GM19438 (cell line): ENCODE results near the gene VPS13A.
"Not testable (repeated sequence)": the region's sequence is repeated elsewhere in the genome, so short reads cannot be mapped to it uniquely, and the experiment has no call there.

Experiments used
- ATAC-seq: cut with Tn5 transposase; IDR thresholded peaks from one replicate; pipeline ENCODE4 v1.9.1; 2021; ENCODE audit warnings: low read depth; ENCODE audit not compliant: unreplicated experiment

The VPS13A gene

DNA sequence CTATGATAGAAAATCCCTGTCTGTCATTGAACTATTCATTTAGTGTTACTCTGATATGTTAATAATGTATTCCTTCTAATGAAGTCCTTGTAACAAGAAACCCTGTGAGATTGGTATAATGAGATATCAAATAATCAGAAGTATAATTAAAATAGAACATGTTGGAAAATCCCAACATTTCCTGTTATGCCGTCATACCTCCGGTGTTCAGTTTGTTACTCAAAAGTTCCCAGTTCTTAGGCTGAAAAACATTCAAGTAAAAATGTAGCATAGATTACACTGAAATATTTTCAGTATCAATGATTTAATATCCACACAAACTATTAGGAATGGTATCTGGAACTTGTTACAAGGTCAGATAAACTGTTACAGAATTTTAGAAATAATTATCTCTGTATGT, 243.3 kb downstream of the VPS13A start:
- no peak for ATAC-seq

DNA sequence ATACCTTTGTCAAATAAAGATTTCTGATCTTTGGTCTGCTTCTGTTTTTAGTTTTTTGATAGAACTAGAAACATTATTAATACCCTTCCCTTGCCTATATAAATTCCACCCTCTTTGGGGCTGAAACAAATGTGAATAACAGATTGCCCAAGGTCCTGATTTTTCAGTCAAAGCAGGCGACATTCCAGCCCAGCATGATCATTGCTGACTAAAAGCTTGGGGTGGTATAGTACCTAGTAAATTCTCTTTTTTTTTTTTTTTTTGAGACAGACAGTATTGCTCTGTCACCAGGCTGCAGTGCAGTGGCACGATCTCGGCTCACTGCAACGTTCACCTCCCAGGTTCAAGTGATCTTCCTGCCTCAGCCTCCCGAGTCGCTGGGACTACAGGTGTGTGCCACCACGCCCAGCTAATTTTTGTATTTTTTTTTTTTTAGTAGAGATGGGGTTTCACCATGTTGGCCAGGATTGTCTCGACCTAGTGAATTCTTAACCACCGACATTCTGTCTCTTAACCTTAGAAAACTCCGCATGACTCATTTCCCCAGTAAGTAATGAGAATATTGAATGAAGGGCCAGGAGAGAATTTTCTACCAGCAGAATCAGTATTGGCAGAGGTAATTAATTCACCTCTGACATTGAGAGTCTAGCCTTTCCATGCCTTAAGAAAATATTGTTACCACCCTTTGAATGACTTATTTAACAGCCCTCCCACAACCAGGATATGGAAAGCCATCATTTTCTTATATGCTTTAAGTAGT, 244.4 kb downstream of the VPS13A start:
- ATAC-seq = no peak

DNA sequence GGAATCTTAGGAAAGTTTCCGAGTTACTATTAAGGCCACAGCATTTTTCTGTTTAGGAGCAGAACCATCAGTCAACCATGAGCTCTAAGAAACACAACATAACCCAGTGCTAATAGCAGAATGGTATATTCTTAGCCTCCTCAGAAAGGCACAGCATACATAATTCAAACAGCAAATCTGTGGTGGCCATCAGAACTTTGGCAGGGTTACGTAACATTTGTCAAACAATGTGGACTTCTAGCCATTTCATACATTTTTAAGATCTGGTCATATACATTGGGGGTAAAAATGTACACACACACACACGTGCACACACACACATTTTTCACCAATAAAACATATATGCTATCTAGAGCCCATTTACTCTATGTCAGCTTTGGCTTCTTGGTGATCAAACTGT, 245.6 kb downstream of the VPS13A start:
- no peak for ATAC-seq

DNA sequence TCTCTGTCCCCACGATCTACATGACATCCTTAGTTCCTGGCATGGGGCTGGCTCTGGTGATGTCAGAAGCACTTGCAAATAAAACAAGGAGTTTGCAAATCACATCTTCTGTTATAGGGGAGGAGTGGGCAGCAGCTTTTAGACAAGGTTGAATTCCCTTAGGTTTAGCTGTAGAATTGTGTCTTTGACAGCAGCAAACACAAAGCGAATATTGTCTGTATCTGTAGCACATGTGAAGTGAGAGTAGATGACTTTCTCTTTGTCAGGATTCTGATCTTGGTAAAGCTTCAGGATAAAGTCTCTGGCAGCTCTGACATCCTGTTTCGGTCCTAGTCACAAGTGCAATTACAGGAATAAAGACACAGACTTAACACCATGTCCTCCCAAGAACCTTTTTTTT, 246.5 kb downstream of the VPS13A start:
- ATAC-seq = no peak

DNA sequence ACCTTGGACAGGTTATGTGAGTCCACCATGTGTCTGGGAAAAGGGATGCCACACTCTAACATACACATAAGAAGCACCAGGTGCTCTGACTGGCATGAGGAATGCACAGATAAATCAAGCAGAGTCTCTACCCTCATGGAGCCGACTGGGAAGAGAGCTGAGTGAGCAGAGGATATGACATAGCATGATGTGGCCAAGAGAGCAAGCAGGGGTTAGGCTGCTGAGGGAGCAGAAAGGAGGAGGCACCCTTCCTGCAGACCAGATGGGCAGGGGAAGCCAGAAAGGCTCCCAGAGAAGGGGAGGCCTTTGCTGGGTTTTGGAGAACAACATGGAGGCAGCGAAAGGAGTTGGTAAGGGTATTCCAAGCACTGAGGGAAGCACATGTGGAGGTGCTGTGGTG, 247.7 kb downstream of the VPS13A start:
- ATAC-seq = no peak

DNA sequence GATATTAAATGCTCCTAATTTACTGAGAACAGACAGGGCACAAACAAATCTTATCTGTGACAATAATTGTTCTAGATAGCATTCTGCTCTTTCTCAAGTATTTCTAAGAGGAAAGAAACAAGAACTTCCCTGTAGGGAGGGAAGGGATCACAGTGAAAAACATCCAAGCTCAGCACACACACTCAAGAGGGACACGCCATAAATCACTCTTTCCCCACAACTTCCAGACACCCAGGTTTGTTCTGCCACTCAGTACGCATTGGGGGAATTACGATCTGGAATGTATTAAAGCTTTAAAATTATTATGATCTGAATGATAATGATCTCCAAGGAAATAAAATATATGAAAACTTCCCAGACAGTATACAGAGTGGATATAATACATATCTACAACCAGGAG, 249.4 kb downstream of the VPS13A start:
- ATAC-seq = no peak

DNA sequence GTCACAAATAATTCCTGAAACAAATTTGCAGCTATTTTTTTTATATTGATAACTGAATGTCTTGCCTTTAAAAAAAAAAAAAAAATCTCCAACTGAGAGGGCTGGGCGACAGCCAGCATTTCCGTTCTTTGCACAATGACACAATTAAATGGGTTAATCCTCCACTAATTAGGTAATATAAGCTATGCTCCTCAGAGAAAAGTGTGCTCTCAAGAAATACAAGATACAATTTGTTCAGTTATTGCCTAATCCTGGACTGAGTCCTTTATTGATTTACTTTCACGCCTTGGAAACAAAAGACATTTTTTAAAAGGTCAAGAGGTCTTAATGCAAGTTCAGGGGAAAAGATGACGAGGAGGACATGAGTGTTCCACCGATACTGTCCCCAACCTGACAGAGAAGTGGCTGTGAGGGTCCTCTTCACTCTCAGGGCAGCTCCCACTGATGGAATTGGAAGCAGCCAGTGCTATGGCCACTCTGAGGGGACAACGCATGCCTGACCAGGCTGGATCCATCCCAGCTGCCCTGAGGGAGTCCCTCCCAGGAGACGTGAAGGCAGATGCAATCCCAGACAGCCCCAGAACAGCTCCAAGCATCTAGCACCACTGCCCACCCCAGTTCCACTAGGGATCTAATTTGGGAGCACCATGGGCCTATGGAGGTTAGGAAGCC, 250.1 kb downstream of the VPS13A start:
- no peak for ATAC-seq

DNA sequence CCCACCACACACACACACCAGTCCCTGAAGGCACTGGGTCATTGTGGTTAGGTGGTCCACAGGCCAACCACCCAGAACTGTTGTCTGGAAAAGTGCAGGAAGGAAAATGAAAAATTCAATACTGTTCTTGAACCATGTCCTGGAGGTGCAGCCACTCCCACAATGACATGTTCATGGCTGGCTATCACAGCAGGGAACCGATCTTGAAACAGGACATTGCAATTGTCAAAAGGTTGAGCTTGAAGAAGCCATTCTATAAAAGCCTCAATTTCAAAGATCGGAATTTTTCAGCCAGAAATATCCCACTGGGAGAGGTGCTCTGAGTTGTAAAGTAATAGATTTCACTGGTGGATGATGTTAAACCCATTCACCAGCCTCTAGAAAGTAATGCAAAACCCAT, 252.6 kb downstream of the VPS13A start:
- no peak for ATAC-seq

DNA sequence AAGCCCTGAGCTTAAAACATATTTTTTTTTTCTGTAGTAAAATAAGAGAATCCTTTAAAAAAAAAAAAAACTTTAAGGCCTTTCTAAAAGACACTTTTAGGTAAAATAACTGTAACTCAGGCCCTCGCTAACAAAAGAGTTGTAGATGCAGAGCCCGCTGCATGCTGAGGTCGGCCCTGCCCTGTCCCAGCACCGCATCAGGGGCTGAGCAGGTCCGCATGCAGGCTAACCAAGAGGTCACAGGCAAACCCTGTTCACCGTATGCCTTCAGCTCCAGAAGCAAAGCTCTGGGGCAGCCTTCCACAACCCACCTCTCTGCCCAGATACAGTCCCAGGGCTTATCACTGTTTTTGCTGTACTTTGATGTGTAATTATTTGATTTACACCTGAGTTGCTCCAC, 254.7 kb downstream of the VPS13A start:
- ATAC-seq = no peak

DNA sequence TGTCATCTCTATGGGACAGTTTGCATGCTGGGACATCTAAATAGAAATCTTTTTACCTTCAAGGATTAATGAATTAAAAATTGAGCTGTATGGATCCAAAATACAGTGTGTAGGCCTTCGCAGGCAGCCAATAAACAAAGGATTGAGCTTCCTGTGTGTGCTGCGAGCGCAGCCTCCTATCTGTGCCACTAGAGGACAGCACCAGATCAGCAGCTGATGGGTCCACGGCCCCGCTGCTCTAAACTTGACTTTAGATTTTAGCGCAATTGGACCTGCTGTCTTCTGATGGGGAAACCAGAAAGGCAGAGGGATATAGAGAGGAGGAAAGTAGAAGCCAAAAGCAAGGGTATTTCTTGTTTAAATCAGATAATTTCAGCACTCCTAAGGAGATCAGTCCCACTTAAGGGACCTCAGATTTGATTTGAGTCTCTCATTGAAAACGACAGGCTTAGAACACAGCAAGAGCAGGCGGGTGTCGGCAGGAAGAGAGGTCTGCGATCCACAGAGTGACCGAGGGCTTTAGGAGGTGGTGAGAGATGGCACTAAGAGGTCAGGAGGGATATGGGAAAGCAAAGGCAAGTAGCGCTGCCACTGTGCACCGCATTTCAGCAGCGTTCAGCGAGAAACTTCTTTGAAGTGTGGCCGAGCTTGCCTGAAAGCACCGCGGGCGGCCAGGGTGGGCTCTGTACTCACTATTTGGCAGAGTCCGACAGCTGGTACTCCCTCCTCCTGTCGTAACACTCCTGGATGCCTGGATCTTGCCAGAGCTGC, 256.5 kb downstream of the VPS13A start:
- peak; percentile 89 for ATAC-seq

DNA sequence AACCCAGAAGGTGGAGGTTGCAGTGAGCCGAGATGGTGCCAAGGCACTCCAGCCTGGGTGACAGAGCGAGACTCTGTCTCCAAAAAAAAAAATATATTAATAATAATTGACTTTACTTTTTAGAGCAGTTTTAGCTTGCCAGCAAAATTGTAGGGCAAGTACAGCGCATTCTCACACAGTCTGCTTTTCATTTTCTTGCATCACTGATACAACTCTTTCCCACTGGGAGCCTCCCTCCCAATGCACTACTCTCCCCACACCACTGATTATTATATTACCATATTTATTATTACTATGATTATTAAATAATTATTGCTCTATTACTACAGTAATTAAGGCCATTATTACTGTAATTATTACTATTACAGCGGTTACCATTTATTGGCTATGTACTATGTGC, 257.9 kb downstream of the VPS13A start:
- no peak for ATAC-seq

DNA sequence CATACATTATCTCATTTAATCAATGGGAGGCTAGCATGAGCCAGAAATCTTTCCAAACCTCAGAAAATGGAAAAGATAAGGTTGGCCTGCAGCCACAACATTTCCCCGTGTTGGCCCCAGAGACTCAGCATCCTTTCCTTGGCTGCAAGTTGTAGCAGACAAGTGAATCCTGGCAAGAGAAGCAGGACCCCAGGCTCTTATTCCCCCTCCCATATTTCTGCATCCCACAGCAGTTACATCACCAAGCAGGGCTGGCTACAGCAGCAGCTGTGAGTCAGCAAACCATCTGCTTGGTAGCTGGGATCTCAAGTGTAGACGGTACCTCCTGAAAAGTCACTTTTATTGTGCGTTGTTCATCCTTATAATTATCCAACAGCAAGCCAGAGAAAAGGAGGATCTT, 258.4 kb downstream of the VPS13A start:
- no peak for ATAC-seq

DNA sequence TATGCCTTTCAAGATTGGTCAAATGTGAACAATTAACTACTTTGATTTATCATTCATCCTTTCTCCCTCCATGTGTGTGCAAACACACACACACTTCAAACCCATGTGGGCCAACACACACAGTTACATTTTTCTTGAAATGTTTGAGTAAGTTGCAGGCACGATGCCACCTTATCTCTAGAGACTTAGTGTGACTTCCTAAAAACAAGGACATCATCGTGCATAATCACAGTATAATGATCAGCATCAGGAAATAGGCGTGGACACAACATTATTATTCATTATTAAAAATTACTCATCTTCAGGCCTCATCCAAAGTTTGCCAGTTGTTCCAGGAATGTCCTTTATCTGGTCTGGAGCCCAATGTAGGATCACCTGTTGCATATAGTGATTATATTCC, 261.3 kb downstream of the VPS13A start:
- ATAC-seq = no peak

DNA sequence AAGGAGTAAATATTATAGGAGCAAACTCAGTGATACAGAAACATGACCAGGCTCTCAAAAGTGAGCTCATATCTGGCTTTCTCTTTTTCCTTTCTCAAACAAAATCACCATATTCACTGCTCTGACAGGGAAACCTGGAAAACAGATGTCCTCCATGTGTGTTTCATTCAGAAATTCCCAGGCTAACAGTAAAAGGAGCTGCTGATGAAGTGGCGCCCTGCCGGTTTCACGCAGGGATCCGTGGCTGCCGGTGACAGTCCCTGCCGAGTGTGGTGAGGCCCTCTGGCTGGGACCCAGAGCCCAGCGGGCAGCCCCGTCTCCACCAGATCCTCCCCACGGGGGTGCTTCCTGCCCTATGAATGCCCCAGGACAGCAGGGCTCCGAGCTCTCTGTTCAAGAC, 262.7 kb downstream of the VPS13A start:
- ATAC-seq = no peak

DNA sequence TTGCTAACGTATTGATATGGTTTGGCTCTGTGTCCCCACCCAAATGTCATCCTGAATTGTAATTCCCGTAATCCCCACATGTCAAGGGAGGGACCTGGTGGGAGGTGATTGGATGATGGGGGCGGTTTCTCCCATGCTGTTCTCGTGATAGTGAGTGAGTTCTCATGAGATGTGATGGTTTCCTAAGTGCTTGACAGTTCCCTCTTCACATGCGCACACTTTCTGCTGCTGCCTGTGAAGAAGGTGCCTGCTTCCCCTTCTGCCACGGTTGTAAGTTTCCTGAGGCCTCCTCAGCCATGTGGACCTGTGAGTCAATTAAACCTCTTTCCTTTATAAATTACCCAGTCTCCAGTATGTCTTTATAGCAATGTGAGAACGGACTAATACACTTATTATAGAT, 263.8 kb downstream of the VPS13A start:
- ATAC-seq = not testable (repeated sequence)

DNA sequence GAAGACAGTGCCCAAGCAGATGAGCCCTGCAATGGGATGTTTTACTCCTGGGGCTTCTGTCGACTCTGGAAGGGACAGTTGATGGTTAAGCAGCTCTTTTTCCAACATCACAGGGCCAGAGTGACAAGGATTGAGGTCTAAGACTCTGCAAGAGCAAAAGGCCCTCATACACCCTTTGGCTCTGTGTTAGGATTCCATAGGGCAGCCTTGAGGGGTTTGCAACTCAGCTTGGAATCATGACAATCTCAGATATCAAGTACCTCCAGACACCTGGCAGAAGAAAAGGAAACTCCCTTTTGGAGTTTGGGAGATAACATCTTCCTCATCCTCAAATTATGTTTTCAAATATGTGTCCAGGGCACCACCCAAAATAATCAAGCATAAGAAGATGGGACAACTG, 265.1 kb downstream of the VPS13A start:
- ATAC-seq = no peak

DNA sequence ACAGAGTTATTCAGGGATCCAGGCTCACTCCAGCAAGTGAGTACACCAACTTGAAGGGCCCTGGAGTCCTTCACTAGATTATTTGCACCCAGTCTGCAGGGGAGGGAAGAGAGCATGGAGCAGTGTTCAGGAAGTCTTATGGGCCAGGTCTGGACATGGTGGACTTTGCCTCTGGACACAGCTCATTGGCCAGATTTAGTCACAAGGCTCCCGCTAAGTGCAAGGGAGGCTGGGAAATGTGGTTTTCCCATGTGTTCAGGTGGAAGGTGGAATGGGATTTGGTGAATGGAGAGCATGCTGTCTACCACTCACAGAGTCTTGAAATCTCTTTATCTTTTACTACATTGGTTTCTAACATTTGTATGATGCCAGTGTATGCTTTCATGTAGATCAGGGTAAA, 270.3 kb downstream of the VPS13A start:
- ATAC-seq = no peak

DNA sequence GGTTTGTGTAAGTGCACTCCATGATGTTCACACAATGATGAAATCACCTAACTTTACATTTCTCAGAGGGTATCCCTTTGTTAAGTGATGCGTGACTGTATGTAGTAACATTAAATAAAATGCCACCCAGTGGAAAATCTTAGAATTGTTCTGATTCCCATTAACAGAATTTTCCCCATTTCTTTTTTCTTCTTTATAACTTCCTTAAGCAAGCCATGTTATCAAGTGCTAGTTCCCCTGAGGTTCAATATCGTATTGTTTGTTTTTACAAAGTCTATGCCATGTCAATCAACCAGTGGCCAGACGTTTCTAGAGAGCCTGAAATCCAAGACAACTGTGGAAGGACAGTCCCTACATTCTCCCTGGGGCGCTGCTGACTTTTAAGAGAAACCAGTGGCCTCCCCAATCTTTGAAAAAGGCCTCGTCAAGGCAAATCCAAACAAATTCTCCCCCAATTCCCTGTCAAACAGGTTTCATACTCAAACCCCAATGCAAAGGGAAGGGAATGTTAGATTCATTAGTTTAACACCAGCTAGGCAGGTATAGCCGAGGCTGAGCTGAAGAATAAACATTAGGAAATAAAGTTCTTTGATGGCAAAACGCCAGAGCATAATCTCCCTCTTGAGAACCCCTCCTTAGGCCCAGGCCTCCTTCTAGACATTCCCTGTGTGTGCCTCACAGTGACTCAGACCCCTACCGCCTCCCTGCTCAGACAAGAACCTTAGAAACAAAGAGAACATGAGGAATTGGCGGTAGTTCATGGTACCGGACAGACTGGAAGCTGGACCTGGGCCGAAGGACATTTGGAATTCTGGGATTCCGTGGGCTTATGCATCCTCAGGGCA, 272.1 kb downstream of the VPS13A start:
- no peak for ATAC-seq

DNA sequence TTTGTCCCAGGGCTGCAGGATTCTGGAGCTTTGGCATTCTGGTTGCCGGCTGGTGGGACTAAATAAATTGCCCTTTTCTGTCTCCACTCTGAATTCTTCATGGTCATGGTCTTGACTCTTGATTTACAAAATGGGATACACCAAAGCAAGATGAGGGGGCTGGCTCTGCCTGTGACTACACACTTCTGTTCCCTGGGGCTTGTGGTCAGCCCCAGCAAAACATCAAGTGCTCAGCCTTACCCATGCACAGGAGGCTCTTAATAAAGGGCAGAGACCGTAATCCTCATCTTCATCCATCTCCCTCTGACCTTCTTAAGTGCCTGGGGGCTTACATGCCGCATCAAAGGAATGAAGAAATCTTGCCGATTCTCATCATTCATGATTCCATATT, 272.7 kb downstream of the VPS13A start:
- no peak for ATAC-seq

DNA sequence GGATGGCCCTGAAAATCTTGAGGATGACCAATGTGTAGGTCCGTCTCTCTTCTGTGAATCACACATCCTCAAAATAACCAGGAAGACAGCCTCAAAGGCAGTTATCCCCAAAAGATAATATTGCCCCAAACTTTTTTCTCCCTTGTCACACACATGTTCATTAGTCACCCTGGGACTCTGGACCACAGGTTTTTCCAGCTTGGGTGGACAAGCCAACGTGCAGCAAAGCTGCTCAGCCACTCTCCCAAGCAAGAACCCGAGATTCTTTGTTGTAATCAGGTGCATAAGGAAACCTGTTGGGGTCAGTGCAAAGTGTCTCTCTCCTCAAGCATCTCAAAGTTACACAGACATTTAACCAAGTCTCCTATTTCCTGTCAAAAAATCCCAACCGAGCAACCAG, 274.2 kb downstream of the VPS13A start:
- ATAC-seq = no peak
